HG03469 (cell line): ENCODE data around the gene PMVK.

Experiments used
- ATAC-seq: cut with Tn5 transposase; IDR thresholded peaks from one replicate; pipeline ENCODE4 v1.9.1; 2021; ENCODE audit warnings: mild to moderate bottlenecking, moderate library complexity, moderate number of reproducible peaks; ENCODE audit not compliant: unreplicated experiment

PMVK gene

GRCh38 chr1:154883919-154884868 is 52.3 kb downstream of the PMVK start:
- ATAC-seq: no peak

GRCh38 chr1:154881820-154882535 is 54.5 kb downstream of the PMVK start:
- no peak for ATAC-seq

- ATAC-seq: no peak
Observed at GRCh38 chr1:154880671-154881070, 55.8 kb downstream of the PMVK start.

GRCh38 chr1:154879038-154879421 is 57.5 kb downstream of the PMVK start:
- ATAC-seq: no peak

- no peak for ATAC-seq
Observed at GRCh38 chr1:154878371-154879037, 58.0 kb downstream of the PMVK start.

GRCh38 chr1:154877370-154877974 is 59.0 kb downstream of the PMVK start:
- no peak for ATAC-seq

GRCh38 chr1:154876842-154877369 is 59.6 kb downstream of the PMVK start:
- no peak for ATAC-seq
